C4-2B (cell line): ENCODE data around the gene SYNE2.

Source experiments
- H3K27ac ChIP-seq: fragments of 450-650 bp; 2 replicates; pipeline ENCODE4 v1.5.1; 2017
- CTCF ChIP-seq: fragments of 450-650 bp; conservative IDR thresholded peaks from 2 replicates; pipeline ENCODE4 v1.5.1; 2017; ENCODE audit warnings: mild to moderate bottlenecking
- ZFX ChIP-seq: fragments of 450-650 bp; IDR thresholded peaks from 2 replicates; pipeline ENCODE4 v1.6.1; 2017

The SYNE2 gene

DNA sequence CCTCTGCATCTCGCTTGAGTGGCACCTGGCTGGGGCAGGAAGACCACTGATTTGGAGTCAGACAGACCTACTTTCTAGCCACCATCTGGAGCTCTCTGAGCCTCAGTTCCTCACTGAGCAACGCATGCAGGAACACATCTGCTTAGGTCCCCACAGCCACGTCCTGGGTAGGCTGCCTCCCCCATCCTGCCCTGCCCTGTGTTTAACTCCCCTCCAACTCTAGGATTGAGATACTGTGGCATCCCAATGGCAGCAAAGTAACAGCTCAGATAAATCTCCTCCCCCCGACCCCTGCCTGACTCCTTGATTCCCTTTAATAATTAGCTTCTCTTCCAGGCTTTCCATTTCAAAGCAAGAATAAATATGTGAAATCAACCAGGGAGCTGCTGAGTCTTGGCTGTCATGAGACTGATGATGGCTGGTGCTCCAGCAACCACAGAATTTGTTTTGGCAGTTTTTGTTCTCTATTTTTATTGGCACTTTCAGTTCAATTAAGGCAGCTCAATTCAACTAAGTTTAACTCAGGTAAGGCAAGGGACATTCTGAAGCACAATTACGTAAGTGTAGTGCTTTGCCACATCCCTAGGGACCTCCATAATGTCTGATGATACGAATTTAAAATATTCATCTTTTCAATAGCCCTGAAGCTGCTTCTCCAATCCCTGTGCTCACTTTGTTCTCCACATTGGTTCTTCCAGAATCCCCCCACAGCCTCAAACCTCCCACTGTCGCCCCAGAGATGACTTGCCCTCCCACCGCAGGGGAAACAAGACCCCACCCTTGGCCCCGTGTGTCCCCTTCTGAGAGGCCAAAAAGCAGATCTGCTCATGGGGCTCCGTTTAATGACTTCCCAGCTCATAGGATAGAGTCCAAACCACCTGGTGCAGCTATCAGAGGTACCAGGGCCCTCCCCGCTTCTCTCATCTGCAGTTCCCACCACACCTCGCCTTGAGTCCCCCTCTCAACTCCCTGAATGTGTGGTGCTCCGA lies 383.1 kb downstream of the SYNE2 start:
- TF ChIP-seq CTCF, result no peak
- TF ChIP-seq ZFX, result no peak
- H3K27ac ChIP-seq, result no peak overlapping the region

GRCh38 chr14:64238049-64238448 lies 385.2 kb downstream of the SYNE2 start:
- no peak overlapping the region for H3K27ac ChIP-seq
- TF ChIP-seq CTCF (no peak), ZFX (no peak)

DNA sequence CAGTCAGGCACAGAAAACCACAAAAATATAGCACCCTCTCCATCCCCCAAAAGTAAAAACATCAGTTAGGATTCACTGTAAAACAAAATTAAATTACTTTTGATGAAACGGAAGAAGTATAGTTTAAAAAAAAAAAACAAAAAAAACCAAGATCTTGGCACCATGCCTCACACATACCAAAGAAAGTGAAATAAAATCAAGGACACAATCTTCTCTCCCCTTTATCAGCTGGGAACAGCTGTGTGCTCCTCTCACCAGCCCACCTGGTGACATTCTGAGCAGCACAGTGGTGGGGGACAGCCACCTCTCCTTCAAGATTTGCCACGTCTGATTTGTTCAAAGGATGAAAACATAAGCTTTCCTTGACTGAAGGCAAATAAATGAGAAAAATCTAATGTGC lies 385.8 kb downstream of the SYNE2 start:
- TF ChIP-seq CTCF (no peak), ZFX (no peak)
- no peak overlapping the region for H3K27ac ChIP-seq

DNA sequence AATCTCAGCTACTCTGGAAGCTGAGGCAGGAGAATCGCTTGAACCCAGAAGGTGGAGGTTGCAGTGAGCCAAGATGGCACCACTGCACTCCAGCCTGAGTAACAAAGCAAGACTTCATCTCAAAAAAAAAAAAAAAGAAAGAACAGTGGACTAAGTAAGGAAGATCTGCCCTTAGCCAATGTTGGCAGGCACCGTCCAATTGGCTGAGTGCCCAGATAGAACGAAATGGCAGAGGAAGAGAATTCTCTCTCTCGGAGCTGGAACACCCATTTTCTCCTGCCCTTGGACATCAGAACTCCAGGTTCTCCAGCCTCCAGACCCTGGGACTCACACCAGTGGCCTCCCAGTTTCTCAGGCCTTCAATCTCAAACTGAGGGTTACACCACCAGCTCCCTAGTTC lies 391.5 kb downstream of the SYNE2 start:
- TF ChIP-seq ZFX, result no peak
- no peak for TF ChIP-seq CTCF
- no peak overlapping the region for H3K27ac ChIP-seq

DNA sequence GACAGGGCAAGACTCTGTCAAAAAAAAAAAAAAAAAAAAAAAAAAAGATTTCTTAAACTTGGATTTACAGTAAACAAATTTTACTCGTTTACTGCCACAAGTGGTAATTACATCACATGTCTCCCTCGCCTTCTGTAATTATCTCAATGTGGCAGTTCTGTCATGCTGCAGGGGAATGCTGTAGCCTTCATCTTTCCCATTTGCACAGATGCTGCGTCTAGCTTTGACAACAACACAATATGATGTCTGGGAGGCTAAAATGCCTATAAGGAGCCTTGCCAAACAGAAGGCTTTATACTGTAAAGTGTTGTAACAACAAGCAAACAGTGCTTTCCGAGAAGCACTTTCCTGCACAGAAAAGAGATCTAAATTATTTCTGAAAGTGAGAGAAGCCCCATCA lies 392.7 kb downstream of the SYNE2 start:
- TF ChIP-seq ZFX (no peak), CTCF (no peak)
- H3K27ac ChIP-seq, result no peak overlapping the region

GRCh38 chr14:64246688-64247087 lies 393.9 kb downstream of the SYNE2 start:
- no peak for TF ChIP-seq CTCF
- TF ChIP-seq ZFX, result no peak

DNA sequence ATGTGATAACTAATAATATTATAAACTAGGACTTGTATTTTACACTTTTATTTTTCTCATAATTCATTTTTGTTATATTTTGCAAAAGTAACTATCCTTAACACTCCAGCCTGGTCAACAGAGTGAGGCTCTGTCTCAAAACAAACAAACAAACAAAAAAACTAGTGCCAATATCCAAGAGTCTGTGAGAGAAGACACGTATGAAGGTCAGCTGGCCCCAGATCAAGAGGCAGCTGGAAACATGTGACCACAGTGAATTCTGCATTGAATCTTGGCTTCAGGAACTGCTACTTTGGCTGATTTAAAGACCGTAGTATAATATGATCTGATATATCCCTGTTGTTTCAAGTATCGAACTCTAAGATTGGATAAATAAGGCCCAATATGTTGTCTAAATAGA lies 394.4 kb downstream of the SYNE2 start:
- no peak for TF ChIP-seq ZFX
- no peak overlapping the region for H3K27ac ChIP-seq

More at GRCh38 chr14:64246688-64247087, 393.9 kb downstream of the SYNE2 start:
- H3K27ac ChIP-seq, result no peak overlapping the region

GRCh38 chr14:64248689-64249088 lies 395.9 kb downstream of the SYNE2 start:
- H3K27ac ChIP-seq, result no peak overlapping the region
- no peak for TF ChIP-seq CTCF
- no peak for TF ChIP-seq ZFX
